Osteocyte (in vitro differentiated cells): ENCODE measurements around the gene COG8. TPM values are rescaled to one million over a fixed set of nuclear protein-coding genes. Genes with fewer than 3 reads are reported as not detected.

Source experiments
- DNase-seq: peaks from one replicate; pipeline ENCODE4 v3.0.0; 2021; ENCODE audit warnings: mixed read lengths; ENCODE audit not compliant: unreplicated experiment; ENCODE audit errors: extremely low spot score
- H3K27ac Mint-ChIP-seq: one replicate; pipeline ENCODE4 v1.8.0; 2021; ENCODE audit warnings: mild to moderate bottlenecking, mixed read lengths; ENCODE audit not compliant: unreplicated experiment
- H3K27me3 Mint-ChIP-seq: one replicate; pipeline ENCODE4 v1.8.0; 2021; ENCODE audit warnings: mixed read lengths; ENCODE audit not compliant: unreplicated experiment
- H3K36me3 Mint-ChIP-seq: one replicate; pipeline ENCODE4 v1.8.0; 2021; ENCODE audit warnings: mixed read lengths; ENCODE audit not compliant: unreplicated experiment
- H3K4me1 Mint-ChIP-seq: one replicate; pipeline ENCODE4 v1.8.0; 2021; ENCODE audit warnings: mixed read lengths; ENCODE audit not compliant: unreplicated experiment
- H3K4me3 Mint-ChIP-seq: one replicate; pipeline ENCODE4 v1.8.0; 2021; ENCODE audit warnings: mild to moderate bottlenecking, moderate library complexity, mixed read lengths; ENCODE audit not compliant: unreplicated experiment
- H3K9me3 Mint-ChIP-seq: one replicate; pipeline ENCODE4 v1.8.0; 2021; ENCODE audit warnings: mixed read lengths; ENCODE audit not compliant: unreplicated experiment
- total RNA-seq: library from RNA; stranded (reverse); gene quantifications from 2 replicates; pipeline ENCODE4 v1.2.1, GENCODE V29; 2021
- TF ChIP-seq, protein P1 (sequence below): fragments of 200-600 bp; sonication (generic); IDR thresholded peaks from 2 replicates; pipeline ENCODE4 v1.5.0; 2021; ENCODE audit warnings: antibody characterized with exemption, mild to moderate bottlenecking, moderate library complexity

Gene COG8
- total RNA-seq, 1 donor from 2014 or later: 52.3 TPM

DNA sequence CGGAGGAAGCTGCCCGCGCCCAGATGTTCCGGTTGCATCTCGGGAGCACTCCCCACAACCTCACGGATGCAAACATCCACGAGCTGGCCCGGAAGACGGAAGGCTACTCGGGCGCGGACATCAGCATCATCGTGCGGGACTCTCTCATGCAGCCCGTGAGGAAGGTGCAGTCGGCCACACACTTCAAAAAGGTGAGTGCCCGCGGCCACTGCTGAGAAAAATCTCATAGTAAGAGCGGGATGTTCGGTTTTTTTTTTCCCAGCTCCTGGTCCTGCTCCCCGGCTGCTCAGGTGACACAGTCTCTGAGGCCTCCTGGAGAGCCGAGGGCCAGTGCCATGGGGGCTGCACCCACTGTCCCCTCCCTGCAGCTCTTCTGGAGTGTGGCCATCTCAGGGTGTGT is 18.3 kb downstream of the COG8 start:
- H3K27ac Mint-ChIP-seq: no peak overlapping the region
- H3K27me3 Mint-ChIP-seq: no peaks in the 10 kb centered on the region
- H3K4me3 Mint-ChIP-seq: no peak overlapping the region
- TF ChIP-seq, protein P1, sequence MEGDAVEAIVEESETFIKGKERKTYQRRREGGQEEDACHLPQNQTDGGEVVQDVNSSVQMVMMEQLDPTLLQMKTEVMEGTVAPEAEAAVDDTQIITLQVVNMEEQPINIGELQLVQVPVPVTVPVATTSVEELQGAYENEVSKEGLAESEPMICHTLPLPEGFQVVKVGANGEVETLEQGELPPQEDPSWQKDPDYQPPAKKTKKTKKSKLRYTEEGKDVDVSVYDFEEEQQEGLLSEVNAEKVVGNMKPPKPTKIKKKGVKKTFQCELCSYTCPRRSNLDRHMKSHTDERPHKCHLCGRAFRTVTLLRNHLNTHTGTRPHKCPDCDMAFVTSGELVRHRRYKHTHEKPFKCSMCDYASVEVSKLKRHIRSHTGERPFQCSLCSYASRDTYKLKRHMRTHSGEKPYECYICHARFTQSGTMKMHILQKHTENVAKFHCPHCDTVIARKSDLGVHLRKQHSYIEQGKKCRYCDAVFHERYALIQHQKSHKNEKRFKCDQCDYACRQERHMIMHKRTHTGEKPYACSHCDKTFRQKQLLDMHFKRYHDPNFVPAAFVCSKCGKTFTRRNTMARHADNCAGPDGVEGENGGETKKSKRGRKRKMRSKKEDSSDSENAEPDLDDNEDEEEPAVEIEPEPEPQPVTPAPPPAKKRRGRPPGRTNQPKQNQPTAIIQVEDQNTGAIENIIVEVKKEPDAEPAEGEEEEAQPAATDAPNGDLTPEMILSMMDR: no peak
- H3K4me1 Mint-ChIP-seq: peaks cover 2% of the 10 kb centered on the region
- H3K9me3 Mint-ChIP-seq: no peaks in the 10 kb centered on the region
- H3K36me3 Mint-ChIP-seq: peaks cover 41% of the 10 kb centered on the region
- no peak for DNase-seq

DNA sequence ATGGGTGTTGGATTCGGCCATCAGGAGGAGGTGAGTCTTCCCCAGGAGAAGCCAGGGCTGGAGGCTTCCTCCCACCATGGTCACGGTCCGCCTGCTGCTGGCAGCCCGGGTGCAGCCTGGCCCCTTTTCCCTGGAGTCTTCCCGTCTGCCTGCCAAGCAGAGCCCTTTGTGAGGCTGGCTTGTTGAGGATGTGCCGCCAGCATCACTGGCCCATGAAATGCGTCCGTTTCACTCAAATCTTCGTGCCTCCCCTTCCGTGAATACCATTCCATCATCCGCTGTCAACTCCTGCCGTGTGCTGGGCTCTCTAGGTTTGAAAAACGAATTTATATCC is 18.7 kb downstream of the COG8 start:
- H3K27ac Mint-ChIP-seq: no peak overlapping the region
- no peaks in the 10 kb centered on the region for H3K27me3 Mint-ChIP-seq
- peaks cover 41% of the 10 kb centered on the region for H3K36me3 Mint-ChIP-seq
- peaks cover under 1% of the 10 kb centered on the region for H3K4me1 Mint-ChIP-seq
- DNase-seq: no peak
- no peaks in the 10 kb centered on the region for H3K9me3 Mint-ChIP-seq
- H3K4me3 Mint-ChIP-seq: no peak overlapping the region
- TF ChIP-seq, protein P1: no peak

DNA sequence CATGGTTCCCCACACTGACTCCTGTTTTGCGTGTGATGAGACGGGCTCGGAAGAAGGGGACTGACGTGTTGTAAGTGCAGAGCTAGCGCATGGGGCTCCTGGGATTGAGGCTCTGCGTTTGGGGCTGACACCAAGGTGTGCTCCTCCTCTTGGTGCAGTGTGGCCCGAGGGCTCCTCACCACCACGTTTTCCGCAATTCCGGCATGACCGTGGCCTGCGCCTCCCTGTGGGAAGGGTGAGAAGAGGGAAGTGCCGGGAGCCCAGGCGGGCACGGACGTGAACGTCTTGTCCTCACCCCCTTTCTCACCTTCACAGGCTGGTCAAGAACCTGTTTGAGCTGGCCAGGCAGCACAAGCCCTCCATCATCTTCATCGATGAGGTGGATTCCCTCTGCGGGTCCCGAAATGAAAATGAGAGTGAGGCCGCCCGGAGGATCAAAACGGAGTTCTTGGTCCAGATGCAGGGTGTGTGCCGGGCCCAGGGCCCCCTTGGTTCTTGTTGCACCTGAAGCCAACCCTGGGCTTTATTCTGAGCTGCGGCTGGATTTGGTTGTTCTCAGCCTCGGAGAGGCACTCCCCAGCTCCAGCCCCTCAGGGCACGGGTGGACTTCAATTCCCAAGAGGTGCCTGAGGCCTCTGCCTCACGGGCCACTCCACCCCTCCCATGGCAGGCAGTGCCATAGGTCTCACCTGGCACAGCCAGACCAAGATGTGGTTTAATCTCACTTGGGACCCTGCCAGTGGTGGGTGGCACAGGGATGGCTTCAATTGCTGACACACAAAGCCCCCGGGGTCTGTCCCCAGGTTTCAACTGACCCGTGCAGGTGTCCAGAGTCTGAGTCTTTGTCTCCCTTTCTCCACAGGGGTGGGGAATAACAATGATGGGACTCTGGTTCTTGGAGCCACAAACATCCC is 19.3 kb downstream of the COG8 start:
- peaks cover 43% of the 10 kb centered on the region for H3K36me3 Mint-ChIP-seq
- no peak for DNase-seq
- H3K27ac Mint-ChIP-seq: no peak overlapping the region
- no peaks in the 10 kb centered on the region for H3K27me3 Mint-ChIP-seq
- TF ChIP-seq, protein P1: no peak
- H3K4me1 Mint-ChIP-seq: no peaks in the 10 kb centered on the region
- H3K4me3 Mint-ChIP-seq: no peak overlapping the region
- no peaks in the 10 kb centered on the region for H3K9me3 Mint-ChIP-seq

DNA sequence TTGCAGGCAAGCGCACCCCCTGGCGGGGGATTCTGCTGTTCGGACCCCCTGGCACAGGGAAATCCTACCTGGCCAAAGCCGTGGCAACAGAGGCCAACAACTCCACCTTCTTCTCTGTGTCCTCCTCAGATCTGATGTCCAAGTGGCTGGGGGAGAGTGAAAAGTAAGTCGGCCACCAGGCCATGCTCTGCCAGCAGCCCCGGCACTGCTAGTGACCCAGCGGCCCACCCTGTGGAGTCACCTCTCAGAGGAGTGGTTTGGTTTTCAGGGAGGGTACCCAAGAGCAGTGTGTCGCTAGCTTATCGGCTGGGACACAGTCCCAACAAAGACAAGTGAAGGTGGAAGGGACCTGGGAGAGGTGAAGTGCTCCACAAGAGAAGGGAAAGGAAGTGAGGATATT is 20.0 kb downstream of the COG8 start:
- TF ChIP-seq, protein P1: no peak
- Mint-ChIP-seq H3K9me3 (no peaks in the 10 kb centered on the region), H3K27ac (no peak overlapping the region), H3K36me3 (peaks cover 43% of the 10 kb centered on the region), H3K27me3 (no peaks in the 10 kb centered on the region), H3K4me3 (no peak overlapping the region), H3K4me1 (no peaks in the 10 kb centered on the region)
- DNase-seq: no peak

DNA sequence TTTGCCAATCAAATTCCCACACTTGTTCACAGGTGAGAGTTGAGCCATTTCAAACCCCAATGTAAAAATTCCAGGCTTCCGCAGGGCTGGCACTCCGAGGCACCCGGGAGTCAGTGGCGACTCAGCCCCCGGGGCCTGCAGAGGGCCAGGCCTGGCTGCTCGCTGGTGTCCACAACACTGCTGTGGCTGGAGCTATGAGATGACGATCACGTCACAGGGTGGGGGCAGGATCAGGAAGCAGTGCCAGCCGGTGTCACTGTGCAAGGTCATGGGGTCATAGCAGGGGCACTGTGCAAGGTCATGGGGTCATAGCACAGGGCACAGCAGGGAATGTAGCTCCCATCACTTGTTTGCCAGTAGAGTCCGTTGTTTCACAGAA is 20.5 kb downstream of the COG8 start:
- Mint-ChIP-seq H3K27me3 (no peaks in the 10 kb centered on the region), H3K9me3 (no peaks in the 10 kb centered on the region), H3K36me3 (peaks cover 43% of the 10 kb centered on the region), H3K4me1 (no peaks in the 10 kb centered on the region), H3K4me3 (no peak overlapping the region), H3K27ac (no peak overlapping the region)
- TF ChIP-seq, protein P1: no peak
- DNase-seq: no peak
